ENCODE measurements around the gene KLRG1.

The KLRG1 gene

GRCh38 chr12:8953773-8954402 is 35.5 kb upstream of the KLRG1 start:
- Histone ChIP-seq H3K9ac (ENCODE audit: low read depth, low read length) (no peak overlapping the region), H3K4me3 (ENCODE audit: low read depth, low read length) (no peak overlapping the region), H3K4me1 (ENCODE audit: control insufficient read depth, insufficient read depth, low read length) (peaks cover 3% of the 10 kb centered on the region; the same call in 1 of the 2 replicates), H3K36me3 (ENCODE audit: control insufficient read depth, insufficient read depth, low read length) (peaks cover 5% of the 10 kb centered on the region; the same call in 1 of the 2 replicates), H3K27me3 (ENCODE audit: control insufficient read depth, insufficient read depth, low read length) (no peaks in the 10 kb centered on the region), H3K9me3 (ENCODE audit: control insufficient read depth, insufficient read depth, low read length) (peaks cover 30% of the 10 kb centered on the region), H3K27ac (ENCODE audit: low read depth, low read length) (no peak overlapping the region)

- Histone ChIP-seq H3K36me3 (ENCODE audit: control insufficient read depth, insufficient read depth, low read length) (peaks cover 5% of the 10 kb centered on the region; the same call in 1 of the 2 replicates), H3K9me3 (ENCODE audit: control insufficient read depth, insufficient read depth, low read length) (peaks cover 30% of the 10 kb centered on the region), H3K4me1 (ENCODE audit: control insufficient read depth, insufficient read depth, low read length) (no peaks in the 10 kb centered on the region), H3K27ac (ENCODE audit: low read depth, low read length) (no peak overlapping the region), H3K4me3 (ENCODE audit: low read depth, low read length) (no peak overlapping the region), H3K27me3 (ENCODE audit: control insufficient read depth, insufficient read depth, low read length) (no peaks in the 10 kb centered on the region), H3K9ac (ENCODE audit: low read depth, low read length) (no peak overlapping the region)
Observed at GRCh38 chr12:8956073-8956472, 33.3 kb upstream of the KLRG1 start.

- Histone ChIP-seq H3K4me3 (ENCODE audit: low read depth, low read length) (no peak overlapping the region), H3K27me3 (ENCODE audit: control insufficient read depth, insufficient read depth, low read length) (no peaks in the 10 kb centered on the region), H3K27ac (ENCODE audit: low read depth, low read length) (no peak overlapping the region), H3K36me3 (ENCODE audit: control insufficient read depth, insufficient read depth, low read length) (peaks cover 5% of the 10 kb centered on the region; the same call in 1 of the 2 replicates), H3K4me1 (ENCODE audit: control insufficient read depth, insufficient read depth, low read length) (no peaks in the 10 kb centered on the region), H3K9ac (ENCODE audit: low read depth, low read length) (no peak overlapping the region), H3K9me3 (ENCODE audit: control insufficient read depth, insufficient read depth, low read length) (peaks cover 30% of the 10 kb centered on the region)
Observed at GRCh38 chr12:8956772-8957171, 32.6 kb upstream of the KLRG1 start.

GRCh38 chr12:8957561-8957960 is 31.8 kb upstream of the KLRG1 start:
- H3K27ac ChIP-seq (ENCODE audit: low read depth, low read length), result no peak overlapping the region
- H3K9ac ChIP-seq (ENCODE audit: low read depth, low read length), result no peak overlapping the region
- H3K4me3 ChIP-seq (ENCODE audit: low read depth, low read length), result no peak overlapping the region
- H3K4me1 ChIP-seq (ENCODE audit: control insufficient read depth, insufficient read depth, low read length), result no peaks in the 10 kb centered on the region
- H3K27me3 ChIP-seq (ENCODE audit: control insufficient read depth, insufficient read depth, low read length), result no peaks in the 10 kb centered on the region
- peaks cover 5% of the 10 kb centered on the region; the same call in 1 of the 2 replicates for H3K36me3 ChIP-seq (ENCODE audit: control insufficient read depth, insufficient read depth, low read length)
- peaks cover 29% of the 10 kb centered on the region for H3K9me3 ChIP-seq (ENCODE audit: control insufficient read depth, insufficient read depth, low read length)

- no peak overlapping the region for H3K27ac ChIP-seq (ENCODE audit: low read depth, low read length)
- H3K4me1 ChIP-seq (ENCODE audit: control insufficient read depth, insufficient read depth, low read length), result no peaks in the 10 kb centered on the region
- no peak overlapping the region for H3K9ac ChIP-seq (ENCODE audit: low read depth, low read length)
- peaks cover 24% of the 10 kb centered on the region for H3K9me3 ChIP-seq (ENCODE audit: control insufficient read depth, insufficient read depth, low read length)
- H3K27me3 ChIP-seq (ENCODE audit: control insufficient read depth, insufficient read depth, low read length), result no peaks in the 10 kb centered on the region
- peaks cover 4% of the 10 kb centered on the region; the same call in 1 of the 2 replicates for H3K36me3 ChIP-seq (ENCODE audit: control insufficient read depth, insufficient read depth, low read length)
- H3K4me3 ChIP-seq (ENCODE audit: low read depth, low read length), result no peak overlapping the region
Observed at GRCh38 chr12:8958066-8958465, 31.3 kb upstream of the KLRG1 start.

- Histone ChIP-seq H3K9ac (ENCODE audit: low read depth, low read length) (no peak overlapping the region), H3K36me3 (ENCODE audit: control insufficient read depth, insufficient read depth, low read length) (no peaks in the 10 kb centered on the region), H3K27me3 (ENCODE audit: control insufficient read depth, insufficient read depth, low read length) (no peaks in the 10 kb centered on the region), H3K4me3 (ENCODE audit: low read depth, low read length) (no peak overlapping the region), H3K4me1 (ENCODE audit: control insufficient read depth, insufficient read depth, low read length) (no peaks in the 10 kb centered on the region), H3K9me3 (ENCODE audit: control insufficient read depth, insufficient read depth, low read length) (peaks cover 10% of the 10 kb centered on the region; the same call in 1 of the 2 replicates), H3K27ac (ENCODE audit: low read depth, low read length) (no peak overlapping the region)
Observed at GRCh38 chr12:8960176-8960575, 29.2 kb upstream of the KLRG1 start.

GRCh38 chr12:8968761-8969160 is 20.6 kb upstream of the KLRG1 start:
- Histone ChIP-seq H3K36me3 (ENCODE audit: control insufficient read depth, insufficient read depth, low read length) (no peaks in the 10 kb centered on the region), H3K4me3 (ENCODE audit: low read depth, low read length) (no peak overlapping the region), H3K9me3 (ENCODE audit: control insufficient read depth, insufficient read depth, low read length) (peaks cover 9% of the 10 kb centered on the region; the same call in 1 of the 2 replicates), H3K4me1 (ENCODE audit: control insufficient read depth, insufficient read depth, low read length) (no peaks in the 10 kb centered on the region), H3K27me3 (ENCODE audit: control insufficient read depth, insufficient read depth, low read length) (no peaks in the 10 kb centered on the region), H3K9ac (ENCODE audit: low read depth, low read length) (no peak overlapping the region), H3K27ac (ENCODE audit: low read depth, low read length) (no peak overlapping the region)

GRCh38 chr12:8969861-8970411 is 19.4 kb upstream of the KLRG1 start:
- Histone ChIP-seq H3K27ac (ENCODE audit: low read depth, low read length) (no peak overlapping the region), H3K27me3 (ENCODE audit: control insufficient read depth, insufficient read depth, low read length) (no peaks in the 10 kb centered on the region), H3K4me1 (ENCODE audit: control insufficient read depth, insufficient read depth, low read length) (no peaks in the 10 kb centered on the region), H3K9ac (ENCODE audit: low read depth, low read length) (no peak overlapping the region), H3K9me3 (ENCODE audit: control insufficient read depth, insufficient read depth, low read length) (peaks cover 9% of the 10 kb centered on the region; the same call in 1 of the 2 replicates), H3K4me3 (ENCODE audit: low read depth, low read length) (no peak overlapping the region), H3K36me3 (ENCODE audit: control insufficient read depth, insufficient read depth, low read length) (no peaks in the 10 kb centered on the region)

GRCh38 chr12:8970432-8970831 is 18.9 kb upstream of the KLRG1 start:
- Histone ChIP-seq H3K27ac (ENCODE audit: low read depth, low read length) (no peak overlapping the region), H3K4me3 (ENCODE audit: low read depth, low read length) (no peak overlapping the region), H3K9me3 (ENCODE audit: control insufficient read depth, insufficient read depth, low read length) (peaks cover 9% of the 10 kb centered on the region; the same call in 1 of the 2 replicates), H3K36me3 (ENCODE audit: control insufficient read depth, insufficient read depth, low read length) (no peaks in the 10 kb centered on the region), H3K9ac (ENCODE audit: low read depth, low read length) (no peak overlapping the region), H3K4me1 (ENCODE audit: control insufficient read depth, insufficient read depth, low read length) (no peaks in the 10 kb centered on the region), H3K27me3 (ENCODE audit: control insufficient read depth, insufficient read depth, low read length) (no peaks in the 10 kb centered on the region)

GRCh38 chr12:8980137-8980536 is 9.2 kb upstream of the KLRG1 start:
- Histone ChIP-seq H3K27me3 (ENCODE audit: control insufficient read depth, insufficient read depth, low read length) (no peaks in the 10 kb centered on the region), H3K9ac (ENCODE audit: low read depth, low read length) (no peak overlapping the region)

GRCh38 chr12:8985213-8985754 is 4.1 kb upstream of the KLRG1 start:
- Histone ChIP-seq H3K4me3 (ENCODE audit: low read depth, low read length) (no peak overlapping the region), H3K9ac (ENCODE audit: low read depth, low read length) (no peak overlapping the region), H3K4me1 (ENCODE audit: control insufficient read depth, insufficient read depth, low read length) (no peaks in the 10 kb centered on the region), H3K9me3 (ENCODE audit: control insufficient read depth, insufficient read depth, low read length) (no peaks in the 10 kb centered on the region), H3K27me3 (ENCODE audit: control insufficient read depth, insufficient read depth, low read length) (no peaks in the 10 kb centered on the region), H3K36me3 (ENCODE audit: control insufficient read depth, insufficient read depth, low read length) (no peaks in the 10 kb centered on the region), H3K27ac (ENCODE audit: low read depth, low read length) (no peak overlapping the region)

More at GRCh38 chr12:8980137-8980536, 9.2 kb upstream of the KLRG1 start:
- Histone ChIP-seq H3K4me3 (ENCODE audit: low read depth, low read length) (no peak overlapping the region), H3K27ac (ENCODE audit: low read depth, low read length) (no peak overlapping the region), H3K9me3 (ENCODE audit: control insufficient read depth, insufficient read depth, low read length) (no peaks in the 10 kb centered on the region), H3K36me3 (ENCODE audit: control insufficient read depth, insufficient read depth, low read length) (no peaks in the 10 kb centered on the region), H3K4me1 (ENCODE audit: control insufficient read depth, insufficient read depth, low read length) (no peaks in the 10 kb centered on the region)

Measured in HUES48 (cell line).